Activated CD4-positive, alpha-beta T cell treated with anti-CD3 and anti-CD28 coated beads for 1 hour (primary cell): ENCODE data around the gene CDYL.

ENCODE experiments used
- DNase-seq: peaks from one replicate; pipeline ENCODE4 v3.0.0-alpha.2; 2020

CDYL gene

DNA sequence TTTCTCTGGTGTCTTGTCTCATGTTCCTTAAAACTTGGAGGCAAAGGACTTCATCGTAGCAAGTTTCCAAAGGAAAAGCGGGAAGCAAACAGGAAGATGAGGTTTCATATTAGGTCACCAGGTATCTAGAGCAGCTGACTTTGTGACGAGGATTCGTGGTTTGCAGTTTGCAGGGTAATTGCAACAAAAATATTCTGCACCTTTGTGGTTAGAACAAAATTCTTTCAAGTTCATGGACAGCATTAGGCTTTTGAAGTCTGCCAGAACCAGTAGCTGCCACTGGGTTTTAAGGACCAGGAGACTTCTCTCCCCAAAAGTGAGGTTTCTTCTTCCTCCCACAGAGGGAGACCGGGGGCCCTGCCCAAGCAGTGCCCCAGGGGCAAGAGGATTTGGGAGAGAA lies 164.2 kb downstream of the CDYL start:
- no peak for DNase-seq

- no peak for DNase-seq
These were observed 165.8 kb downstream of the CDYL start for GRCh38 chr6:4941782-4942672.

- DNase-seq, result no peak
These were observed 166.4 kb downstream of the CDYL start for GRCh38 chr6:4942673-4943009.

DNA sequence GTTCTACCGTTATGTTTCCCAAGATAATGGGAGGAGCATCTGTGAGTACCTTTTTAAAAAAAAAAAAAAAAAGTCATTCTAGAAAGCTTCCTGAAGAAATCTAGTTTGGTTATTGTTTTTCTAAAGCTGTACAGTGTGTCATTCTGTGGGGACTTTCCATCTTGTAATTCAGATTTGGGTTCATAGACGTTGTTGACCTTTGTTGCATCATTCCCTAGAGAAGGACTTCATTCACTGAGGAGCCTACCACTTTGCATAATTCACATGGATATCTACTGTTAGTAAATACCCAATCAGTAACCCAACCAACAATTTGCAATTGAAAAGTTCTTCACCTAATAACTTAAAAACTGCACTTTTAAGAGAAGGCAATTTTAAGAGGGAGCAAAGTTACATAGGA lies 167.5 kb downstream of the CDYL start:
- DNase-seq, result no peak

DNA sequence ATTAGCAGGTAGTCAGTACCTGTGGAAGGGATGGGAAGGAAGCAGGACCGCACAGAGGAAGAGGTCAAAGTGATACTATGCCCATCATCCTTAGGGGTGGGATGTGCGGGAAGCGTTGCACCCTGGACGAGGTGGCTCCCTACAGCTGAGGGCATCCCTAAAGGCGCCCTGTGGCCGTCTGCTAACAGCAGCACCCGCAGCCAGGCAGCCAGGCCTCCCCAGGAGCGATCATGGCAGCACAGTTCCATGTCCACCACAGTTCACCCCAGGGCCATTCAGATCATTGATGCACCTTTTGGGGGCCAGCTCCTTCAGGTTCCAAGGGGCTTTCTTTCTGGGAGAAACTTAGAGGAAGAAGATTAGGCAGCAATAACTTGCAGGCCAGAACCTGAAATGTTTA lies 168.1 kb downstream of the CDYL start:
- no peak for DNase-seq

DNA sequence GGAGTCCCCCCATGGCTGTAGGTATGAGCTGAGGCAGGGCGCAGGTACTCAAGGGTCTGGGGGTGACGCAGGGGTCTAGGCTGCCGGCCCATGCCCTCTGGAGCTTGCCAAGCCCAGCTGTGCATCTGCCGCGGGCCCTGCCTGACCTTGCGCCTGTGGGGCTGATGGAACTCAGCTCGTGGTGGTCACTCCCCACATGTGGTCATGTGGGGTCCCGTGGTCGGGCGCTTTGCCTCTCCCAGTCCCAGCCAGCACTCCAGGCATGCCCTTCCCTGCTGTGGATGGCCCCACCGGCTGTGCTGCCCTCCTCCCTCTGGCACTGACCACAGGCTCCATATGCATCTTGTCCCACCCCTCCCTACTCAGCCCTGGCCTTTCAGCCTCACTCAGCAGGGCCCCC lies 170.3 kb downstream of the CDYL start:
- DNase-seq, result no peak

GRCh38 chr6:4947716-4948115 lies 171.5 kb downstream of the CDYL start:
- no peak for DNase-seq

GRCh38 chr6:4948781-4949450 lies 172.7 kb downstream of the CDYL start:
- no peak for DNase-seq

GRCh38 chr6:4950076-4950475 lies 173.9 kb downstream of the CDYL start:
- no peak for DNase-seq

- DNase-seq, result no peak
These were observed 174.8 kb downstream of the CDYL start for GRCh38 chr6:4950836-4951533.

GRCh38 chr6:4953440-4953839 lies 177.2 kb downstream of the CDYL start:
- DNase-seq, result no peak

GRCh38 chr6:4956625-4957024 lies 180.4 kb downstream of the CDYL start:
- DNase-seq, result no peak

DNA sequence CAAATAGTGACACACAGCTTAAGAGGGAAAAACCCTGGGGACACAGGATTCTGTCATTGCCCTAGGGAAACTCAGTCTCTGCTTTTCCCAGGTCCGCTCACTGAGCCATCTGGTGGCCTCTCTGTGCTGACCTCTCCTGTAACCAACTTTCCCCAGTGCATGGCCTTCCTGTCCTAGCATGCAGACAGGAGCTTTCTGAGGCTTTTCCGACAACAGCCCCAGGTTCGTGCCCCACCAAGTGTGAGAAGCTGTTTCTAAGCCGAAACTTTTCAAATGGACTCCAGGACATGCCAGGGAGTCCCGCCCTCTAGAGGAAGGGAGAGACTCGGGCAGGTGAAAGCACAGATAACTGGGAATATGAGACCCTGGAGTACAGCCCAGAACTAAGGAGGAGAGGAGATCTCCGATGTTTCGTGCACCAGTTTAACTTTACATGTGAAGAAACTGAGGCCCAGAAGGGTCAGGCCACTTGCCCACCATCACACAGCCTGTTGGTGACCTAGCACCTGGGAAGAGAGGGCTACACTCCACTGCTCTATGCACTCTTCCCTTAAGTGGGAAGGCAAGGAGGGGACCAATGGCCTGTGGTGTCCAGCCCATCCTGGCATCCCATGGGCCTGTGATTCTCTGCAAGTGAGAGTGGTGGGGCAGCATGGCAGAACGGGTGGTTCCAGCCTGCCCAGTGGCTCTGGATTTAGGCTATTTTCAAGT lies 181.5 kb downstream of the CDYL start:
- no peak for DNase-seq

DNA sequence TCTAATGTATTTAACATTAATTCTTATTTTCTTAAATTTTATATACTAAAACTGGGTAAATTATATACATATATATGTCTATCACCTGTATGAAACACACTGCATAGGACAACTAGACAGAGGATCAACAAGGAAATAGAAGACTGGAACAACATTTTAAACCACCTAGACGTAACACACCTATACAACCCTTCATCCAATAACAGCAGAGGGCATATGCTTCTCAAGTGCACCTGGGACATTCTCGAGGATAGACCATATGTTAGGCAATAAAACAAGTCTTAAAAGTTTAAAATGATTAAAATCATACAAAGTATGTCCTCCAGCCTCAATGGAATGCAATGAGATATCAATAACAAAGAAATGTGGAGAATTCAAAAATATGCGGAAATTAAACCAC lies 182.4 kb downstream of the CDYL start:
- no peak for DNase-seq

GRCh38 chr6:4961322-4962168 lies 185.3 kb downstream of the CDYL start:
- DNase-seq, result no peak

DNA sequence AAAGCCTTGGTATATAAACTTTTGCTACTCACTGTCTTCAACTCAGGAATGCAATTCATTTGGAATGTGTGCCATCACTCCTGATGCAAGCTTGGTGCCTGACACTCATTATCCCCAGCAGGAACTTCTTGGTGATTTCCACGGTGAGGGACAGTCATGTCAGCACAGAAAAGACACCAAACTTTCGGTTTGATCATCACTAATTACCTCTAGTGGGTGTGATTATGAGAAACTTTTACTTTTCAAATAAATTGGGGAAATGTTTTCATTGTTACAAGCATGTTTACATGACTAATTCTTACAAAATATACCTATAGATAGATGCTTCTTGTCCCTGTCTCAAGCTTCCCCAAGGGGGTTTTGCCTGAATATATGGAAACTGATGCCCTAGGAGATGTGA lies 186.7 kb downstream of the CDYL start:
- no peak for DNase-seq

DNA sequence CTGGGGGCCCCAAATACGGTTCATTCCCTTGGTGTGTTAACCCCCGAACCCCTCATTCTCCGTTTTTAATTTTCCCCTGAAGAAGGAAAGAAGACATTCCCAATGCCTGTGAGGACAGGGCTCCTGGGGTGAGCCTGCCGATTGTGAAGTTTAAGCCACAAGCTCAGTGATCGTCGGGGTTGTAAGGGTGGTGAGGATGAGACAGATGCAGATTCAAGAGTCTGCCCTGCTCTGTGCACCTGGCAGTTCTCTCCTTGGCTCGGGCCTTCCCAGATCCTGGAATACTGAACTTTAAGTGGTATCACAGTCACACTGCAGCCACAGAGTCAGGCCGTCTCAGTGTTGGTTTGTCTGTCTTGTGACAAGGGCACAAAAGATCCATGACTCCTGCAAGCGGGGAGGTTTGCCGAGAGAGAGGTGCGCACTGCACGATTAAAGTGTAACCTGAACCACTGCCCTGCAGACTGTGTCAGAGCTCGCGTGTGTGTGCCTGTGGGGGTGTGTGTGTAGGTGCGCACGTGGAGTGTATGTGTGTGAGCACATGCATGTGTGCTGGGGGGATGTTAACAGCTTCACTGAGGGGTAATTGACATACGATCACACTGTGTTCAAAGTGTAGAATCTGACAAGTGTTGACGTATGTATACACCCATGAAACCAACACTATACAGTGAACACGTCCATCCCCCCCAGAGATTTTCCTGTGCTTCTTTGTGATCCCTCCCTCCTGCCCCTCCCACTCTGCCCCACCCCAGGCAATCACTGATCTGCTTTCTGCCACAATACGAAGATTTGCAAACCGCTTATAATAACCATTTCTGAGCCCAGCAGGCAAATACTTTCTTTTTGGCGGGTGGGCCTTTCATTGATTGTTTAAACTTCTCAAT lies 188.7 kb downstream of the CDYL start:
- no peak for DNase-seq

DNA sequence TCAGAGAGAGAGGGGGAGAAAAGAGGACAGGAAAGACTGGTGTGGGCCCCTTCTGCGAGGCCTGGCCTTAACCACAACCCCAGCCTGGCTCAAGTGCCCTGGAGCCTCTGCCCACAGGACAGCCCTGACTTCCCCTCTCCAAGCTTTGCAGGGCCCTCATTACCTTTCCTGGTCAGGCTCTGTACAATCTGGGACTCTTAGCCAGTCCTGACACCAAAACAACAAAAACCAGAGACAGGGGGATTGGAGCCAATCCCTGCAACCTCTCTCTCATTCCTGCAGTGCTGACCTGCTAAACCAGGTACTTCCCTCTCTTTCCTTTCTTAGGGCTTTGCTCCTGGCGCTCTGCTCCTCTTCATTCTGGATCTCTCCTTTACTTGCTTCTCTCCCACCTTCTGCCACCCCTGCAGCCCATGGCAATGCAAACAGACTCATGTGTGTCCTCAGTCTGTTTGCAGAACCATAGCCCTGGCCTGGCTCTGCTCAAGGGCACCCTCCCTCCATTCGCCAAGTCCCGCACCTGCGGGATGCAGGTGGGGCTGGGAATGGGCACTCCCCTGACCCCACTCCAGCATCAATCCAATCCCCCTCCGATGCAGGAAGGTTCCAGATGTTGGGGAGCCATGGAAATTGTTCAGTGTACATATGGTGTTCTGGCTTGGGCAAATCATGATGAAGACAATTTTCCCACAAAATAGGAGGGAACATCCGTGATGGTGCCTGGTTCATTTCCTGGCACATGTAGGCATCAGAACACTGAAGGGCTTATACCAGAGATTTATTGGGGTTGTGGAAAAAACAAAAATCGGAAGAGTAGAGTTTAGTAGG lies 189.6 kb downstream of the CDYL start:
- DNase-seq, result no peak

GRCh38 chr6:4967301-4968030 lies 191.3 kb downstream of the CDYL start:
- no peak for DNase-seq
